Measurements from ENCODE around the gene RPL32. TPM values are rescaled to one million over a fixed set of nuclear protein-coding genes. Genes with fewer than 3 reads are reported as not detected.

RPL32 gene
- total RNA-seq, 4 donors from 2014 or later: 675 to 1,285 (median 784) TPM

DNA sequence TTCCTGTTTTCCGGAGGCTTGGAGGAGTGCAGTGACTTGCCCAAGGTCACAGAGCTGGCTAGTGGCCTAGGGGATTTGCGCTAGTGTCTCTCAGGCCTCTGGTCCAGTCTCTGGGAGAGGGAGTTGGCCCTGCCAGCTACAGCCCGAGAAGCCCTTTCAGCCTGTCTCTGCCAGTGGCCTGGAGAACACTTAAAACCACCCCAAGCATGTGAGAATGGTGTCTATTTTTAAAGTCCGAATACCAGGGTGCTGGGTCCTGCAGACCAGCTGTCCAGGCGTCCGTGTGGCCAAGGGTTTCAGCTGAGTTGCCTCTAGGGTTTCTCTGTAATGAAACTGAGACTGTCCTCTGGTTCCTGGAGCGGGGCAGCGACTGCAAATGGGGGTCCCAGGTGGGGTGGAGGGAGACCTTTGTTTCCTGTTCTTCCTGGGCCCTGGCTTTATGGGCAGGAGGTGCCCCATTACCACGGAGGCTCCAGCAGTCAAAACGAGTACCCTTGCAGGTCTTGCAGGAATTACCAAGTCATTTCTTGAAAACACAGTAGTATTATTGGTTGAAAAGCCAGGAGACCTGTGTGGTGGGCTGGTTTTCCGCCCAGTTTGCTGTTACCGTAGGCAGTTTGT lies 42.7 kb downstream of the RPL32 start:
- TF ChIP-seq CTCF (IDR thresholded peaks at IDR 0.05; ENCODE audit: low read depth): no peak

GRCh38 chr3:12797892-12798558 lies 43.3 kb downstream of the RPL32 start:
- TF ChIP-seq CTCF (IDR thresholded peaks at IDR 0.05; ENCODE audit: low read depth): no peak

- no peak for TF ChIP-seq CTCF (IDR thresholded peaks at IDR 0.05; ENCODE audit: low read depth)
Observed at GRCh38 chr3:12797124-12797891, 44.1 kb downstream of the RPL32 start.

- TF ChIP-seq CTCF (IDR thresholded peaks at IDR 0.05; ENCODE audit: low read depth): no peak
Observed at GRCh38 chr3:12796171-12797123, 44.9 kb downstream of the RPL32 start, which contains the start of gene CAND2. CAND2 (plus strand) TSS chr3:12796680; CDS start chr3:12796721, 41 bp downstream.

DNA sequence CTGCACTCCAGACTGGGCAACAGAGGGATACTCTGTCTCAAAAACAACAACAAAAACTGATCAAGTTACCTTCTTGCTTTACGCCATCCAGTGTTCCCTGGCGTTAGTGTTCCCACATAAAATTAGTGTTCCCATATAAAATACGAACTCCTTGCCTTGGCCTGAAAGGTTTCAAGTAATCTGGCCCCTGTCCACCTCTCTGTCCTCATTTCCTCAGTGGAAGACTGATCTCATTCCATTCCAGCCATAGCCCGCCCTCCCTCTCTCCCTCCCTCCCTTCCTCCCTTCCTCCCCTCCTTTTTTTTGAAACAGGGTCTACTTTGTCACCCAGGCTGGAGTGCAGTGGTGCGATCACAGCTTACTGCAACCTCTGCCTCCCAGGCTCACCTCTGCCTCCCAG lies 47.7 kb downstream of the RPL32 start:
- TF ChIP-seq CTCF (IDR thresholded peaks at IDR 0.05; ENCODE audit: low read depth): no peak

DNA sequence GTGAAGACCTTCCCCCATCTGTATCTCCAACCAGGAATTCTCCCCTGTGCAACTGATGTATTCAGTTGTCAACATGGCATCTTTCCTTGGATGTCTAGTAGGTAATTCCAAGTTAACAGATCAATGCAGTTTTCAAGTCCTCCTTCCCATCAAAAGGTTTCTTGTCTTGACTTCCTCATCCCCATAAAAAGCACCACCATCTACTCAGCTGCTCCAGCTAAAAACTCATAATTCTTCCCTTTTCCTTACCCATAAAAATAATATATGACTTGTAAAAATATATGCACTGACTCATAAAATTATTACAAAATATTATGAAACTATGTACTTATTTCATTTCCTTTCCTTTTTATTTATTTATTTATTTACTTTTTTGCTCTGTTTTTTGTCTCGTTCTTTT lies 49.9 kb downstream of the RPL32 start:
- TF ChIP-seq CTCF (IDR thresholded peaks at IDR 0.05; ENCODE audit: low read depth): no peak

All from subcutaneous adipose tissue (tissue), 4 donors.